Measurements from ENCODE around the gene ZNF644. TPM values are rescaled to one million over a fixed set of nuclear protein-coding genes. Genes with fewer than 3 reads are reported as not detected.
"Not testable (repeated sequence)": the region's sequence is repeated elsewhere in the genome, so short reads cannot be mapped to it uniquely, and the experiment has no call there.

The ZNF644 gene
- total and polyA plus RNA-seq, 7 donors = 16.3 to 35.6 (median 27.5) TPM

GRCh38 chr1:90902672-90903071 lies 119.2 kb downstream of the ZNF644 start:
- no peak overlapping the region for H3K27ac ChIP-seq
- no peaks in the 10 kb centered on the region for H3K27me3 ChIP-seq (ENCODE audit: insufficient read depth in 3 of 3, low read length in 2 of 3)
- no peaks in the 10 kb centered on the region for H3K4me1 ChIP-seq
- H3K36me3 ChIP-seq (ENCODE audit: insufficient read depth in 1 of 2, low read depth in 1 of 2) = peaks cover 0 to 9% of the 10 kb centered on the region in 2 donors
- intact Hi-C loops (cut with DNase I) = no loop called here
- no peaks in the 10 kb centered on the region for H3K9me3 ChIP-seq
- ATAC-seq (no peak), DNase-seq (no peak)
- no peak overlapping the region for H3K4me3 ChIP-seq
- no peak for TF ChIP-seq CTCF (IDR thresholded peaks at IDR 0.05)

GRCh38 chr1:90899263-90899662 lies 122.6 kb downstream of the ZNF644 start:
- TF ChIP-seq CTCF (IDR thresholded peaks at IDR 0.05) = no peak
- peaks cover 0 to 9% of the 10 kb centered on the region in 2 donors for H3K36me3 ChIP-seq (ENCODE audit: insufficient read depth in 1 of 2, low read depth in 1 of 2)
- ATAC-seq (no peak), DNase-seq (no peak)
- WGBS, 3 donors = 97 to 99% (median 97%) methylated on average over 3 of the region's 3 CpGs
- H3K9me3 ChIP-seq = no peaks in the 10 kb centered on the region
- no peak overlapping the region for H3K4me3 ChIP-seq
- H3K4me1 ChIP-seq = no peaks in the 10 kb centered on the region
- intact Hi-C loops (cut with DNase I) = no loop called here
- H3K27ac ChIP-seq = no peak overlapping the region
- H3K27me3 ChIP-seq (ENCODE audit: insufficient read depth in 3 of 3, low read length in 2 of 3) = no peaks in the 10 kb centered on the region

- H3K4me1 ChIP-seq; DNase-seq; H3K27ac ChIP-seq; H3K27me3 ChIP-seq (ENCODE audit: insufficient read depth in 3 of 3, low read length in 2 of 3); H3K4me3 ChIP-seq; intact Hi-C loops (cut with DNase I); H3K9me3 ChIP-seq; H3K36me3 ChIP-seq (ENCODE audit: insufficient read depth in 1 of 2, low read depth in 1 of 2): not testable (repeated sequence)
- peak in 2 of 4 donors; percentile 40 for ATAC-seq
- 97 to 98% (median 98%) methylated on average over 29 to 38 of the region's 38 CpGs for WGBS, 3 donors
Observed at GRCh38 chr1:90893679-90894078, 128.2 kb downstream of the ZNF644 start.

- intact Hi-C loops (cut with DNase I); ATAC-seq; H3K36me3 ChIP-seq (ENCODE audit: insufficient read depth in 1 of 2, low read depth in 1 of 2); H3K4me1 ChIP-seq; H3K4me3 ChIP-seq; H3K27ac ChIP-seq; H3K9me3 ChIP-seq; DNase-seq; H3K27me3 ChIP-seq (ENCODE audit: insufficient read depth in 3 of 3, low read length in 2 of 3): not testable (repeated sequence)
- WGBS, 3 donors = 90 to 98% (median 97%) methylated on average over 1 of the region's 1 CpG
Observed at GRCh38 chr1:90892884-90893283, 129.0 kb downstream of the ZNF644 start.

GRCh38 chr1:90892196-90892595 lies 129.6 kb downstream of the ZNF644 start:
- H3K36me3 ChIP-seq (ENCODE audit: insufficient read depth in 1 of 2, low read depth in 1 of 2); intact Hi-C loops (cut with DNase I): not testable (repeated sequence)
- 96 to 100% (median 98%) methylated on average over 9 to 18 of the region's 20 CpGs for WGBS, 3 donors

GRCh38 chr1:90891756-90892155 lies 130.1 kb downstream of the ZNF644 start:
- H3K4me1 ChIP-seq; DNase-seq; ATAC-seq; H3K36me3 ChIP-seq (ENCODE audit: insufficient read depth in 1 of 2, low read depth in 1 of 2); H3K27me3 ChIP-seq (ENCODE audit: insufficient read depth in 3 of 3, low read length in 2 of 3); intact Hi-C loops (cut with DNase I); H3K27ac ChIP-seq; H3K9me3 ChIP-seq; H3K4me3 ChIP-seq: not testable (repeated sequence)
- 93 to 98% (median 98%) methylated on average over 8 to 18 of the region's 28 CpGs for WGBS, 3 donors

More at GRCh38 chr1:90892196-90892595, 129.6 kb downstream of the ZNF644 start:
- not testable (repeated sequence) for DNase-seq; H3K9me3 ChIP-seq; H3K4me1 ChIP-seq; H3K27me3 ChIP-seq (ENCODE audit: insufficient read depth in 3 of 3, low read length in 2 of 3); H3K27ac ChIP-seq; ATAC-seq; H3K4me3 ChIP-seq

GRCh38 chr1:90882221-90882620 lies 139.6 kb downstream of the ZNF644 start:
- intact Hi-C loops (cut with DNase I) = no loop called here
- Histone ChIP-seq H3K36me3 (ENCODE audit: insufficient read depth in 1 of 2, low read depth in 1 of 2) (no peaks in the 10 kb centered on the region), H3K4me3 (no peak overlapping the region), H3K9me3 (peaks cover 14% of the 10 kb centered on the region), H3K27ac (no peak overlapping the region), H3K4me1 (no peaks in the 10 kb centered on the region), H3K27me3 (ENCODE audit: insufficient read depth in 3 of 3, low read length in 2 of 3) (no peaks in the 10 kb centered on the region)
- no peak for DNase-seq
- TF ChIP-seq CTCF (IDR thresholded peaks at IDR 0.05) = no peak
- 46 to 55% (median 50%) methylated on average over 3 of the region's 3 CpGs for WGBS, 3 donors
- no peak for ATAC-seq

Measured in psoas muscle (tissue), 8 donors.